ENCODE results near the gene OSMR.

DNA sequence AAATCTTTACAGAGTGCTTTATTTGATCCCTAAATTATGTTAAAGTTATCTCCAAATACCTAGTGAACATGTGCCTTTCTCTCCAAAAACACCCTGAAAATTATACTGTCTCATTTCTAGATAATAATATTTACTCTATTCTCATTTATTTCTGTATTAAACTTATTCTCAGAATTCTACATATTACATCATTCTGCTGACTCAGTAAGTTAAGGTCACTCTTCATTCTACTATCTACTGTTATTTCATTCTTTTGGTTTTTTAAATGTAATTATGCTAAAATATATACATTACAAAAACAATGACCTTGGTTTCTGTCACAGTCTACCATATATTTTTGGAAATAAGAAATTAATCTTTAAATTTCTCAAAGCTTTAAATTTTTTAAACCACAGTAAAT, 132.2 kb downstream of the OSMR start:
- TF ChIP-seq POLR2A (IDR thresholded peaks at IDR 0.05), result no peak
- TF ChIP-seq CTCF (IDR thresholded peaks at IDR 0.05), result no peak

All from testis (tissue), 2 donors.